H1 (cell line): ENCODE data around the gene GZMM. TPM values are rescaled to one million over a fixed set of nuclear protein-coding genes. Genes with fewer than 3 reads are reported as not detected.

Experiments
- CTCF ChIA-PET: fragments of 300-600 bp; sonication (Branson Sonifier 250); formaldehyde crosslinking; loops from one replicate; lab custom pipeline; 2021; ENCODE audit not compliant: partially characterized antibody; lab: Charles Lee
- POLR2A ChIA-PET: fragments of 300-600 bp; sonication (Branson Sonifier 250); formaldehyde crosslinking; loops from one replicate; lab custom pipeline; 2021; ENCODE audit warnings: inconsistent platforms; ENCODE audit not compliant: partially characterized antibody; lab: Charles Lee
- DNase-seq, 2 experiments: peaks; one replicate each; pipeline versions ENCODE4 v3.0.0 to v3.0.0-alpha.2; 2010 to 2022; ENCODE audit warnings: low spot score in 2 of 2, low read depth in 1 of 2, mixed read lengths in 1 of 2
- FAIRE-seq: peaks from 2 replicates; lab custom pipeline; 2011; peaks lifted over from hg19 to GRCh38; lab: Jason Lieb, UNC
- H2AFZ ChIP-seq: 2 replicates; pipeline ENCODE4 v1.8.1; 2012; ENCODE audit warnings: low read length, inconsistent platforms
- H2AK5ac ChIP-seq: 2 replicates; pipeline ENCODE4 v1.6.1; 2013; ENCODE audit warnings: low read depth, low read length
- H2BK120ac ChIP-seq: replicated peaks from 2 replicates; pipeline ENCODE3; 2013; ENCODE audit warnings: low read depth, low read length, inconsistent platforms
- H2BK12ac ChIP-seq: 2 replicates; pipeline ENCODE4 v1.6.1; 2013; ENCODE audit warnings: low read depth, low read length
- H2BK15ac ChIP-seq: 2 replicates; pipeline ENCODE4 v1.6.1; 2013; ENCODE audit warnings: low read length
- H2BK20ac ChIP-seq: 2 replicates; pipeline ENCODE4 v1.6.1; 2013; ENCODE audit warnings: low read length
- H2BK5ac ChIP-seq: 2 replicates; pipeline ENCODE4 v1.6.1; 2013; ENCODE audit warnings: low read depth, low read length
- H3K14ac ChIP-seq: 2 replicates; pipeline ENCODE4 v1.6.1; 2013; ENCODE audit warnings: inconsistent platforms; ENCODE audit not compliant: insufficient read length
- H3K18ac ChIP-seq: 2 replicates; pipeline ENCODE4 v1.6.1; 2013; ENCODE audit warnings: low read length; ENCODE audit errors: extremely low read depth
- H3K23ac ChIP-seq: 2 replicates; pipeline ENCODE4 v1.6.1; 2013; ENCODE audit warnings: inconsistent platforms; ENCODE audit not compliant: insufficient read length
- H3K23me2 ChIP-seq: 2 replicates; pipeline ENCODE4 v1.6.1; 2013; ENCODE audit warnings: low read depth, low read length
- H3K27ac ChIP-seq: 2 replicates; pipeline ENCODE4 v1.6.1; 2011; ENCODE audit warnings: low read depth, low read length, inconsistent platforms
- H3K27me3 ChIP-seq, 4 experiments: replicated peaks in 1 of 4; 1 replicate in 1 of 4; 2 replicates in 3 of 4; pipeline versions ENCODE4 v1.6.1 to v1.8.1; 2011 to 2013; ENCODE audit warnings: low read length in 3 of 4, mild to moderate bottlenecking in 3 of 4, inconsistent platforms in 2 of 4, mixed read lengths in 2 of 4, moderate library complexity in 1 of 4; ENCODE audit not compliant: control insufficient read depth in 3 of 4, insufficient read depth in 3 of 4; ENCODE audit errors: extremely low read depth in 1 of 4
- H3K36me3 ChIP-seq, 4 experiments: 2 replicates each; pipeline versions ENCODE4 v1.6.1 to v1.8.1; 2011 to 2013; ENCODE audit warnings: mild to moderate bottlenecking in 4 of 4, low read length in 3 of 4, moderate library complexity in 2 of 4, control low read depth in 1 of 4, inconsistent platforms in 1 of 4; ENCODE audit not compliant: insufficient read depth in 4 of 4, control insufficient read depth in 2 of 4
- H3K4ac ChIP-seq: replicated peaks from 2 replicates; pipeline ENCODE3; 2013; ENCODE audit warnings: low read length, low read depth, mixed read lengths, inconsistent platforms; ENCODE audit not compliant: insufficient read length
- H3K4me1 ChIP-seq, 4 experiments: replicated peaks in 1 of 4; 1 replicate in 1 of 4; 2 replicates in 3 of 4; pipeline versions ENCODE4 v1.6.1 to v1.8.1; 2011 to 2013; ENCODE audit warnings: low read length in 3 of 4, inconsistent platforms in 2 of 4, mixed read lengths in 1 of 4; ENCODE audit not compliant: insufficient read depth in 4 of 4, control insufficient read depth in 3 of 4
- H3K4me2 ChIP-seq, 2 experiments: 2 replicates each; pipeline versions ENCODE4 v1.6.1 to v1.8.1; 2011 to 2013; ENCODE audit warnings: low read depth in 2 of 2, low read length in 2 of 2, control low read depth in 1 of 2, inconsistent platforms in 1 of 2, mild to moderate bottlenecking in 1 of 2; ENCODE audit not compliant: insufficient read depth in 1 of 2
- H3K4me3 ChIP-seq, 4 experiments: fragments of 200-600, 300-600 bp in 1 of 4; sonication (generic), shearing (Covaris generic), sonication (Bioruptor Twin) in 1 of 4; 2 replicates each; pipeline versions ENCODE4 v1.5.1 to v1.8.1; 2011 to 2016; ENCODE audit warnings: low read length in 4 of 4, low read depth in 3 of 4, control low read depth in 2 of 4, inconsistent platforms in 2 of 4, mild to moderate bottlenecking in 2 of 4, mixed read lengths in 1 of 4, moderate library complexity in 1 of 4; ENCODE audit not compliant: insufficient read depth in 2 of 4; ENCODE audit errors: extremely low read depth in 1 of 4
- H3K56ac ChIP-seq: replicated peaks from 2 replicates; pipeline ENCODE3; 2013; ENCODE audit warnings: low read depth, mild to moderate bottlenecking, mixed read lengths, low read length, inconsistent platforms; ENCODE audit not compliant: insufficient read length
- H3K79me1 ChIP-seq: 2 replicates; pipeline ENCODE4 v1.6.1; 2013; ENCODE audit warnings: low read depth, low read length, control low read depth
- H3K79me2 ChIP-seq, 2 experiments: 2 replicates each; pipeline versions ENCODE4 v1.6.1 to v1.8.1; 2012 to 2013; ENCODE audit warnings: low read length in 2 of 2, mild to moderate bottlenecking in 2 of 2, inconsistent platforms in 1 of 2; ENCODE audit not compliant: insufficient read depth in 2 of 2, control insufficient read depth in 1 of 2
- H3K9ac ChIP-seq, 4 experiments: replicated peaks in 1 of 4; 1 replicate in 1 of 4; 2 replicates in 3 of 4; pipeline versions ENCODE4 v1.6.1 to v1.8.1; 2011 to 2013; ENCODE audit warnings: low read depth in 3 of 4, low read length in 3 of 4, control low read depth in 2 of 4, mild to moderate bottlenecking in 2 of 4, moderate library complexity in 2 of 4, inconsistent platforms in 1 of 4; ENCODE audit errors: extremely low read depth in 1 of 4
- H3K9me3 ChIP-seq, 2 experiments: 2 replicates each; pipeline versions ENCODE4 v1.6.1 to v1.8.1; 2012 to 2013; ENCODE audit warnings: mild to moderate bottlenecking in 2 of 2, moderate library complexity in 2 of 2, control low read depth in 1 of 2, inconsistent platforms in 1 of 2, low read depth in 1 of 2, low read length in 1 of 2, mixed read lengths in 1 of 2; ENCODE audit not compliant: insufficient read depth in 2 of 2
- H4K20me1 ChIP-seq, 2 experiments: replicated peaks in 1 of 2; 2 replicates each; pipeline versions ENCODE3 to v1.8.1; 2011 to 2013; ENCODE audit warnings: inconsistent platforms in 2 of 2, low read length in 2 of 2, mild to moderate bottlenecking in 1 of 2; ENCODE audit not compliant: insufficient read depth in 2 of 2, control insufficient read depth in 1 of 2
- H4K5ac ChIP-seq: 2 replicates; pipeline ENCODE4 v1.6.1; 2013; ENCODE audit warnings: low read length, low read depth, mixed read lengths, inconsistent platforms; ENCODE audit not compliant: insufficient read length
- H4K8ac ChIP-seq: 2 replicates; pipeline ENCODE4 v1.8.0; 2013; ENCODE audit warnings: mild to moderate bottlenecking, moderate library complexity, low read length, inconsistent platforms; ENCODE audit not compliant: insufficient read depth; ENCODE audit errors: extremely low read depth
- H4K91ac ChIP-seq: replicated peaks from 2 replicates; pipeline ENCODE3; 2013; ENCODE audit warnings: low read length, mixed read lengths, inconsistent platforms; ENCODE audit not compliant: insufficient read length
- ATF3 ChIP-seq: IDR thresholded peaks from 2 replicates; pipeline ENCODE4 v1.6.1; 2011; ENCODE audit warnings: low read depth, mild to moderate bottlenecking, low read length; ENCODE audit not compliant: insufficient read depth
- POLR2AphosphoS5 ChIP-seq: IDR thresholded peaks from 2 replicates; pipeline ENCODE4 v1.6.1; 2011; ENCODE audit warnings: low read depth, low read length
- TCF12 ChIP-seq: IDR thresholded peaks from 2 replicates; pipeline ENCODE4 v1.6.1; 2011; ENCODE audit warnings: low read depth, mild to moderate bottlenecking, low read length
- WGBS, 2 experiments: shearing (Covaris generic) in 1 of 2; methylation state at CpG; one replicate each; pipeline versions ENCODE4 v1.1.6 to v1.1.7; 2013 to 2015; ENCODE audit warnings: low lambda C conversion rate in 2 of 2, mixed read lengths in 2 of 2, inconsistent platforms in 1 of 2, low coverage in 1 of 2, missing lambda C conversion rate in 1 of 2; ENCODE audit not compliant: insufficient replicate concordance in 2 of 2, insufficient coverage in 1 of 2, insufficient read length in 1 of 2; ENCODE audit errors: extremely low coverage in 1 of 2, missing lambda C conversion rate in 1 of 2; 5-methylcytosine and 5-hydroxymethylcytosine counted together
- polyA plus RNA-seq, 7 experiments: library from polyadenylated mRNA; depleted of rRNA in 3 of 7; stranded (reverse) in 5 of 7; unstranded in 2 of 7; fragments of >200 nt in 5 of 7; fragments of 200-250 nt in 2 of 7; gene quantifications; 1 replicate in 5 of 7; 2 replicates in 1 of 7; 4 replicates in 1 of 7; pipeline versions ENCODE4 v1.2.1 to v1.2.3, GENCODE V29; 2011 to 2013; ENCODE audit warnings: missing spikeins in 2 of 7, mixed read lengths in 2 of 7
- total RNA-seq: library from RNA; stranded (reverse); fragmentation: NEBNext Ultra II Directional; extraction: Animal tissue kit (Norgen Biotek cat#: 25700); gene quantifications from 2 replicates; pipeline ENCODE4 v1.2.1, GENCODE V29; 2021

Gene GZMM
- total and polyA plus RNA-seq, 2 of the 8 experiments (the other 6 are each of a cell fraction or from before 2014, with no cell fraction given): 0.09 to 0.32 TPM

DNA sequence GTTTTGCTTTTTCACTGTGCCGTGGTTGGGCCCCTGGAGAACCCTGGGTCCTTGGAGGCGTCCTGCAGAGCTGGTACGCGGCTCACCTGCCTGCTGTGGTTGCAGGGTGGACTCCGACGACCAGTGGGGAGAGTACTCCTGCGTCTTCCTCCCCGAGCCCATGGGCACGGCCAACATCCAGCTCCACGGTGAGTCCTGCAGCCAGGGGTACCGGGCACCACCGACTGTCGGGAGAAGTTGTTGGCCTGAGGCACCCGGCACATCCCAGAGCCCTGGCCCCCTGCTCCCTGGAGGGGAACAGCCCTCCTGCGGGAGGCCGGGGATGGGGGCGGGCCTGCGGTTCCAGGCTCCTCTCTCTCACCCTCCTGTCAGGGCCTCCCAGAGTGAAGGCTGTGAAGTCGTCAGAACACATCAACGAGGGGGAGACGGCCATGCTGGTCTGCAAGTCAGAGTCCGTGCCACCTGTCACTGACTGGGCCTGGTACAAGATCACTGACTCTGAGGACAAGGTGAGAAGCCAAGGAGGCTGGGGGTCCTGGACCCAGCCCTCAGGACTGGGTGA lies 36.5 kb downstream of the GZMM start:
- peaks cover 40 to 47% of the 10 kb centered on the region in 2 experiments for H4K20me1 ChIP-seq
- no peak overlapping the region for H4K91ac ChIP-seq
- no peak overlapping the region for H3K4ac ChIP-seq
- H4K5ac ChIP-seq: no peak overlapping the region
- H2BK12ac ChIP-seq: no peak overlapping the region
- no peaks in the 10 kb centered on the region for H3K27me3 ChIP-seq
- H3K23ac ChIP-seq: no peak overlapping the region
- H3K56ac ChIP-seq: no peak overlapping the region
- H3K9ac ChIP-seq: no peak overlapping the region
- ChIA-PET CTCF (no interaction called here), POLR2A (interaction anchor here (0.6 kb wide), 1 partner anchor 36 kb away, joined by 3 read pairs; the partner anchor contains the start of gene GZMM)
- H3K14ac ChIP-seq: no peak overlapping the region
- TF ChIP-seq TCF12 (no peak), POLR2AphosphoS5 (peak; percentile 28; the same call in 1 of the 2 replicates), ATF3 (no peak)
- no peak for DNase-seq
- no peak overlapping the region for H2BK5ac ChIP-seq
- no peak overlapping the region for H2AK5ac ChIP-seq
- H3K36me3 ChIP-seq: peaks cover 10 to 48% (median 27%) of the 10 kb centered on the region in 4 experiments; a peak in 6 of 8 replicates
- H3K79me2 ChIP-seq: peaks cover 30 to 52% of the 10 kb centered on the region in 2 experiments
- H2AFZ ChIP-seq: no peak overlapping the region
- H2BK20ac ChIP-seq: no peak overlapping the region
- H2BK15ac ChIP-seq: no peak overlapping the region
- H3K18ac ChIP-seq: no peak overlapping the region
- no peak overlapping the region for H3K27ac ChIP-seq
- H4K8ac ChIP-seq: no peak overlapping the region
- no peak overlapping the region for H3K4me3 ChIP-seq
- no peak overlapping the region for H2BK120ac ChIP-seq
- H3K9me3 ChIP-seq: no peaks in the 10 kb centered on the region
- H3K4me1 ChIP-seq: peaks cover 0 to 13% (median 5%) of the 10 kb centered on the region in 4 experiments; a peak in 4 of 7 replicates
- H3K79me1 ChIP-seq: peaks cover 11% of the 10 kb centered on the region
- no peak for FAIRE-seq
- H3K4me2 ChIP-seq: no peak overlapping the region
- 91% methylated on average over 22 of the region's 22 CpGs; no CpG with 5 or more reads in 1 of the 2 experiments for WGBS, 2 experiments
- 0 out of 2 replicates have a peak, but pooled peaks cover 2% of the 10 kb centered on the region for H3K23me2 ChIP-seq
